Liver (tissue), 9 donors: Measurements from ENCODE around the gene LUC7L. TPM values are rescaled to one million over a fixed set of nuclear protein-coding genes. Genes with fewer than 3 reads are reported as not detected.
"Not testable (repeated sequence)": the region's sequence is repeated elsewhere in the genome, so short reads cannot be mapped to it uniquely, and the experiment has no call there.

Experiments used
- DNase-seq: peaks from one replicate; pipeline ENCODE4 v3.0.0-alpha.2; 2017; ENCODE audit warnings: low spot score
- H3K27ac ChIP-seq, 2 donors: one replicate each; pipeline ENCODE4 v1.7.0; 2013; ENCODE audit warnings: inconsistent platforms in 2 of 2, low read length in 2 of 2, control low read depth in 1 of 2, low read depth in 1 of 2, mild to moderate bottlenecking in 1 of 2
- H3K27me3 ChIP-seq, 4 donors: one replicate each; pipeline versions ENCODE4 v1.6.1 to v1.7.0; 2013; ENCODE audit warnings: low read length in 3 of 4, inconsistent platforms in 1 of 4, mild to moderate bottlenecking in 1 of 4, moderate library complexity in 1 of 4; ENCODE audit not compliant: control insufficient read depth in 4 of 4, insufficient read depth in 4 of 4
- H3K36me3 ChIP-seq, 4 donors: one replicate each; pipeline versions ENCODE4 v1.6.1 to v1.7.0; 2013; ENCODE audit warnings: low read length in 3 of 4, mild to moderate bottlenecking in 3 of 4, low read depth in 1 of 4, moderate library complexity in 1 of 4; ENCODE audit not compliant: control insufficient read depth in 4 of 4, insufficient read depth in 3 of 4
- H3K4me1 ChIP-seq, 4 donors: one replicate each; pipeline versions ENCODE4 v1.6.1 to v1.7.0; 2013; ENCODE audit warnings: low read length in 3 of 4, mild to moderate bottlenecking in 3 of 4, moderate library complexity in 1 of 4; ENCODE audit not compliant: control insufficient read depth in 4 of 4, insufficient read depth in 4 of 4
- H3K4me3 ChIP-seq, 3 donors: one replicate each; pipeline versions ENCODE4 v1.6.1 to v1.7.0; 2013; ENCODE audit warnings: low read length in 3 of 3, control low read depth in 1 of 3, low read depth in 1 of 3, mild to moderate bottlenecking in 1 of 3
- H3K9ac ChIP-seq, 2 donors: one replicate each; pipeline ENCODE4 v1.7.0; 2013; ENCODE audit warnings: low read length in 2 of 2, mild to moderate bottlenecking in 2 of 2, moderate library complexity in 2 of 2, control low read depth in 1 of 2, low read depth in 1 of 2
- H3K9me3 ChIP-seq, 4 donors: one replicate each; pipeline versions ENCODE4 v1.6.1 to v1.7.0; 2013; ENCODE audit warnings: low read length in 3 of 4; ENCODE audit not compliant: control insufficient read depth in 4 of 4
- CTCF ChIP-seq: fragments of 150-350 bp; IDR thresholded peaks from 2 replicates; pipeline ENCODE4 v1.5.1; 2017; ENCODE audit warnings: improper control_type of control experiment, low read depth, low read length; ENCODE audit not compliant: missing input control
- EGR1 ChIP-seq, 2 donors: IDR thresholded peaks; 2 replicates each; pipeline ENCODE4 v1.6.1; 2016 to 2018; ENCODE audit warnings: antibody characterized with exemption in 2 of 2, low read depth in 2 of 2
- FOXA1 ChIP-seq: IDR thresholded peaks from 2 replicates; pipeline ENCODE4 v1.6.1; 2016; ENCODE audit warnings: antibody characterized with exemption
- FOXA2 ChIP-seq: IDR thresholded peaks from 2 replicates; pipeline ENCODE4 v1.6.1; 2016; ENCODE audit warnings: antibody characterized with exemption
- HNF4A ChIP-seq, 2 donors: conservative IDR thresholded peaks; 2 replicates each; pipeline ENCODE4 v1.6.1; 2016; ENCODE audit warnings: antibody characterized with exemption in 2 of 2, mild to moderate bottlenecking in 2 of 2
- HNF4G ChIP-seq: IDR thresholded peaks from 2 replicates; pipeline ENCODE4 v1.6.1; 2016; ENCODE audit warnings: antibody characterized with exemption
- JUND ChIP-seq, 2 donors: IDR thresholded peaks; 2 replicates each; pipeline ENCODE4 v1.6.1; 2016; ENCODE audit warnings: antibody characterized with exemption in 2 of 2
- MAX ChIP-seq: IDR thresholded peaks from 2 replicates; pipeline ENCODE4 v1.6.1; 2016; ENCODE audit warnings: antibody characterized with exemption
- RAD21 ChIP-seq, 2 donors: IDR thresholded peaks; 2 replicates each; pipeline ENCODE4 v1.6.1; 2016; ENCODE audit warnings: antibody characterized with exemption in 2 of 2, mild to moderate bottlenecking in 2 of 2
- REST ChIP-seq: IDR thresholded peaks from 2 replicates; pipeline ENCODE4 v1.6.1; 2016; ENCODE audit warnings: antibody characterized with exemption, mild to moderate bottlenecking
- RXRA ChIP-seq, 2 donors: IDR thresholded peaks; 2 replicates each; pipeline ENCODE4 v1.6.1; 2017 to 2018; ENCODE audit warnings: antibody characterized with exemption in 2 of 2, mild to moderate bottlenecking in 1 of 2
- SP1 ChIP-seq: IDR thresholded peaks from 2 replicates; pipeline ENCODE4 v1.6.1; 2018; ENCODE audit warnings: antibody characterized with exemption, mild to moderate bottlenecking
- TAF1 ChIP-seq: conservative IDR thresholded peaks from 2 replicates; pipeline ENCODE4 v1.6.1; 2016; ENCODE audit warnings: antibody characterized with exemption, mild to moderate bottlenecking
- ZBTB33 ChIP-seq: IDR thresholded peaks from 2 replicates; pipeline ENCODE4 v1.6.1; 2016; ENCODE audit warnings: antibody characterized with exemption
- WGBS: extraction: QIAGEN DNeasy Blood & Tissue Kit; methylation state at CpG from one replicate; pipeline ENCODE4 v1.1.7; 2013; 5-methylcytosine and 5-hydroxymethylcytosine counted together
- polyA plus RNA-seq, 2 donors: library from polyadenylated mRNA; stranded (reverse) in 1 of 2; unstranded in 1 of 2; fragments of 200-250 nt in 1 of 2; fragments of >200 nt in 1 of 2; fragmentation: Nextera tagmentation in 1 of 2; extraction: Ambion mirVana in 1 of 2; gene quantifications; one replicate each; pipeline versions ENCODE4 v1.2.1 to v1.2.3, GENCODE V29; 2013 to 2015
- total RNA-seq, 2 donors: library from RNA; depleted of rRNA; stranded (reverse); fragments of >200 nt; gene quantifications; one replicate each; pipeline ENCODE4 v1.2.3, GENCODE V29; 2014
- TF ChIP-seq, protein P1 (sequence below): IDR thresholded peaks from 2 replicates; pipeline ENCODE4 v1.6.1; 2016; ENCODE audit warnings: antibody characterized with exemption
- donor health status: healthy.
- donor health status: healthy.
- donor health status: healthy.
- donor health status: healthy.
- donor health status: healthy.

The LUC7L gene
- total and polyA plus RNA-seq, 4 donors = 11.5 to 34.3 (median 19.6) TPM

DNA sequence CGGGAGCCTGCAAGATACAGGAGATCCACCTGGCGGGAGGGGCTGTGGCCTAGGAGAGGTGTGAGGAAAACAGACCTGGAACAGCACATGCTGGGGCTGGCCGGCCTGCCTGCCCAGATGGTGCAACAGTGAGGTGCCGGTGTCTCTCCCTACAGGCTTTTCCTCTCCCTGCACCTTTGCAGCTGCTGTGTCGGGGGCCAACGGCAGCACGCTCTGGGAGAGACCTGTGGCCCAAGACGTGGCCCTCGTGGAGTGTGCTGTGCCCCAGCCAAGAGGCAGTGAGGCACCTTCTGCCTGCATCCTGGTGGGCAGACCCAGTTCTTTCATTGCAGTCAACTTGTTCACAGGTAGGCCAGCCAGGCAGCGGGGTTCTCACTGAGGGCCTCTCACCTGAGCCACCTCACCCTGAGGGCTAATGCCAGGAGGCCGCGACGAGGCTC is 30.6 kb upstream of the LUC7L start:
- H3K27me3 ChIP-seq = no peaks in the 10 kb centered on the region
- H3K4me1 ChIP-seq = no peaks in the 10 kb centered on the region
- H3K9ac ChIP-seq = no peak overlapping the region
- no peak for TF ChIP-seq FOXA1
- H3K9me3 ChIP-seq = no peaks in the 10 kb centered on the region
- H3K27ac ChIP-seq = no peak overlapping the region
- WGBS = 92% methylated on average over 13 of the region's 13 CpGs
- H3K36me3 ChIP-seq = peaks cover 6 to 55% (median 14%) of the 10 kb centered on the region in 4 donors
- DNase-seq = no peak
- no peak overlapping the region for H3K4me3 ChIP-seq

DNA sequence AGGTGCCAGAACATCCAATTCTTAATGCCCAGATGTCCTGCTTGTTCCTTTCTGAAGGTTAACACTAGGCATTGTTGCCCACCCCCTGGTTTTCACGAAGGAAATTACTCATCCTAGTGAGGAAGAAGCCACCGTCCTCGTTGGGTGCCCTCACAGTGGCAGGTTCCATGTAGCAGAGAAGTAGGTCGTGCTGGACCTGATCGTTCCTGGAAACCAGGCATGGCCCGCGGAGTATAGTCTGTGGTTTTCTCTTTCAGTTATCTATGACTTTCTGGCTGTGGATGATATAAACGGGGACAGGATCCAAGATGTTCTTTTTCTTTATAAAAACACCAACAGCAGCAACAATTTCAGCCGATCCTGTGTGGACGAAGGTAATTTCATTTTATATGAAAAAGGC is 30.0 kb upstream of the LUC7L start:
- 87% methylated on average over 10 of the region's 10 CpGs for WGBS
- no peak for DNase-seq
- TF ChIP-seq HNF4A (conservative IDR thresholded peaks at IDR 0.05) (no peak), FOXA2 (no peak), FOXA1 (no peak), SP1 (no peak), CTCF (no peak), TAF1 (no peak), JUND (IDR thresholded peaks at IDR 0.05) (no peak), REST (no peak), RAD21 (IDR thresholded peaks at IDR 0.05) (no peak), RXRA (IDR thresholded peaks at IDR 0.05) (no peak), EGR1 (IDR thresholded peaks at IDR 0.05; ENCODE audit: low read depth in 2 of 2) (no peak), MAX (no peak), HNF4G (no peak), ZBTB33 (no peak)
- TF ChIP-seq, protein P1, sequence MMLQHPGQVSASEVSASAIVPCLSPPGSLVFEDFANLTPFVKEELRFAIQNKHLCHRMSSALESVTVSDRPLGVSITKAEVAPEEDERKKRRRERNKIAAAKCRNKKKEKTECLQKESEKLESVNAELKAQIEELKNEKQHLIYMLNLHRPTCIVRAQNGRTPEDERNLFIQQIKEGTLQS = no peak
- Histone ChIP-seq H3K27ac (no peak overlapping the region), H3K9me3 (no peaks in the 10 kb centered on the region), H3K4me1 (no peaks in the 10 kb centered on the region), H3K9ac (no peak overlapping the region), H3K36me3 (peaks cover 6 to 55% (median 15%) of the 10 kb centered on the region in 4 donors), H3K4me3 (no peak overlapping the region), H3K27me3 (no peaks in the 10 kb centered on the region)

DNA sequence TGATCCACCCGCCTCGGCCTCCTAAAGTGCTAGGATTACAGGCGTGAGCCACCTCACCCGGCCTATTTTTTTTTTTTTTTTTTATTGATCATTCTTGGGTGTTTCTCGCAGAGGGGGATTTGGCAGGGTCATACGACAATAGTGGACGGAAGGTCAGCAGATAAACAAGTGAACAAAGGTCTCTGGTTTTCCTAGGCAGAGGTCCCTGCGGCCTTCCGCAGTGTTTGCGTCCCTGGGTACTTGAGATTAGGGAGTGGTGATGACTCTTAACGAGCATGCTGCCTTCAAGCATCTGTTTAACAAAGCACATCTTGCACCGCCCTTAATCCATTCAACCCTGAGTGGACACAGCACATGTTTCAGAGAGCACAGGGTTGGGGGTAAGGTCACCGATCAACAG is 28.8 kb upstream of the LUC7L start:
- not testable (repeated sequence) for H3K9ac ChIP-seq, H3K4me1 ChIP-seq, DNase-seq, H3K27me3 ChIP-seq, H3K27ac ChIP-seq, H3K4me3 ChIP-seq, H3K9me3 ChIP-seq
- peaks cover 0 to 48% (median 14%) of the 10 kb centered on the region in 4 donors for H3K36me3 ChIP-seq
- WGBS = 84% methylated on average over 11 of the region's 13 CpGs
